Hepatocyte (in vitro differentiated cells): ENCODE data around the gene CTDNEP1. TPM values are rescaled to one million over a fixed set of nuclear protein-coding genes. Genes with fewer than 3 reads are reported as not detected.
A peak's percentile ranks its signal among the peaks of the same experiment; 100 is the strongest.

Source experiments
- DNase-seq: peaks from one replicate; pipeline ENCODE4 v3.0.0-alpha.2; 2016; ENCODE audit warnings: low spot score
- H2AFZ ChIP-seq: fragments of 200-600 bp; sonication (generic); 2 replicates; pipeline ENCODE4 v1.6.0; 2016; ENCODE audit warnings: antibody characterized with exemption, mild to moderate bottlenecking
- H3K27ac ChIP-seq: fragments of 200-600 bp; sonication (generic); 2 replicates; pipeline ENCODE4 v1.5.1; 2016; ENCODE audit warnings: mild to moderate bottlenecking
- H3K27me3 ChIP-seq: fragments of 200-600 bp; sonication (generic); 2 replicates; pipeline ENCODE4 v1.6.1; 2016
- H3K36me3 ChIP-seq: fragments of 200-600 bp; sonication (generic); replicated peaks from 2 replicates; pipeline ENCODE4 v1.5.1; 2016; ENCODE audit warnings: low read depth; ENCODE audit not compliant: insufficient read depth
- H3K4me1 ChIP-seq: fragments of 200-600 bp; sonication (generic); 2 replicates; pipeline ENCODE4 v1.5.1; 2016; ENCODE audit warnings: mild to moderate bottlenecking, moderate library complexity; ENCODE audit not compliant: insufficient read depth
- H3K4me2 ChIP-seq: fragments of 200-600 bp; sonication (generic); 2 replicates; pipeline ENCODE4 v1.6.0; 2016
- H3K4me3 ChIP-seq: fragments of 200-600 bp; sonication (generic); 2 replicates; pipeline ENCODE4 v1.5.1; 2016; ENCODE audit warnings: mild to moderate bottlenecking
- H3K79me2 ChIP-seq: fragments of 200-600 bp; sonication (generic); 2 replicates; pipeline ENCODE4 v1.6.0; 2017; ENCODE audit warnings: mild to moderate bottlenecking
- H3K9me2 ChIP-seq: fragments of 200-600 bp; sonication (generic); replicated peaks from 2 replicates; pipeline ENCODE4 v1.6.0; 2017; ENCODE audit warnings: mild to moderate bottlenecking; ENCODE audit not compliant: insufficient read depth
- H3K9me3 ChIP-seq: fragments of 200-600 bp; sonication (generic); 2 replicates; pipeline ENCODE4 v1.5.1; 2016; ENCODE audit warnings: low read depth, mild to moderate bottlenecking
- H4K20me1 ChIP-seq: fragments of 200-600 bp; sonication (generic); 2 replicates; pipeline ENCODE4 v1.6.0; 2016; ENCODE audit warnings: mild to moderate bottlenecking; ENCODE audit not compliant: insufficient read depth, poor library complexity, severe bottlenecking
- EZH2 ChIP-seq: fragments of 200-600 bp; sonication (generic); IDR thresholded peaks from 2 replicates; pipeline ENCODE4 v1.6.1; 2016; ENCODE audit warnings: antibody characterized with exemption, mild to moderate bottlenecking, borderline replicate concordance
- EZH2phosphoT487 ChIP-seq: fragments of 200-600 bp; sonication (generic); IDR thresholded peaks from one replicate; pipeline ENCODE4 v1.6.1; 2018; ENCODE audit warnings: antibody characterized with exemption, mild to moderate bottlenecking, low read depth, moderate library complexity; ENCODE audit not compliant: unreplicated experiment, severe bottlenecking
- WGBS: methylation state at CpG from one replicate; pipeline ENCODE4 v1.1.6; 2016; ENCODE audit warnings: low lambda C conversion rate; ENCODE audit errors: missing lambda C conversion rate; 5-methylcytosine and 5-hydroxymethylcytosine counted together
- polyA plus RNA-seq: library from polyadenylated mRNA; unstranded; fragments of >200 nt; fragmentation: Nextera tagmentation; extraction: Ambion mirVana; gene quantifications from 2 replicates; pipeline ENCODE4 v1.2.1, GENCODE V29; 2016
- total RNA-seq: library from RNA; depleted of rRNA; stranded (reverse); fragments of >200 nt; gene quantifications from 2 replicates; pipeline ENCODE4 v1.2.3, GENCODE V29; 2014
- TF ChIP-seq, protein P1 (sequence below): fragments of 200-600 bp; sonication (generic); IDR thresholded peaks from 2 replicates; pipeline ENCODE4 v1.5.1; 2016; ENCODE audit warnings: antibody characterized with exemption, mild to moderate bottlenecking; ENCODE audit not compliant: poor library complexity

Gene CTDNEP1
- total and polyA plus RNA-seq, 2 experiments from 2014 or later, result 44.6 to 86.9 TPM

GRCh38 chr17:7262192-7262934 lies 10.8 kb upstream of the CTDNEP1 start, which contains the start of gene CLDN7:
Gene CLDN7, minus strand, starts transcription at chr17:7262478. Its CDS starts 435 bp downstream, at chr17:7262043.
- Histone ChIP-seq H3K4me1 (peaks cover 34% of the 10 kb centered on the region), H3K79me2 (peaks cover 34% of the 10 kb centered on the region), H3K27ac (peak within 1 kb of the TSS; percentile 98), H3K27me3 (peaks cover 5% of the 10 kb centered on the region), H4K20me1 (no peaks in the 10 kb centered on the region), H2AFZ (peak within 1 kb of the TSS; percentile 67), H3K9me3 (no peaks in the 10 kb centered on the region), H3K9me2 (no peaks in the 10 kb centered on the region), H3K4me3 (peak within 1 kb of the TSS; percentile 87), H3K36me3 (no peaks in the 10 kb centered on the region), H3K4me2 (peak within 1 kb of the TSS; percentile 85)
- WGBS, result 3% methylated on average over 36 of the region's 64 CpGs
- TF ChIP-seq, protein P1, sequence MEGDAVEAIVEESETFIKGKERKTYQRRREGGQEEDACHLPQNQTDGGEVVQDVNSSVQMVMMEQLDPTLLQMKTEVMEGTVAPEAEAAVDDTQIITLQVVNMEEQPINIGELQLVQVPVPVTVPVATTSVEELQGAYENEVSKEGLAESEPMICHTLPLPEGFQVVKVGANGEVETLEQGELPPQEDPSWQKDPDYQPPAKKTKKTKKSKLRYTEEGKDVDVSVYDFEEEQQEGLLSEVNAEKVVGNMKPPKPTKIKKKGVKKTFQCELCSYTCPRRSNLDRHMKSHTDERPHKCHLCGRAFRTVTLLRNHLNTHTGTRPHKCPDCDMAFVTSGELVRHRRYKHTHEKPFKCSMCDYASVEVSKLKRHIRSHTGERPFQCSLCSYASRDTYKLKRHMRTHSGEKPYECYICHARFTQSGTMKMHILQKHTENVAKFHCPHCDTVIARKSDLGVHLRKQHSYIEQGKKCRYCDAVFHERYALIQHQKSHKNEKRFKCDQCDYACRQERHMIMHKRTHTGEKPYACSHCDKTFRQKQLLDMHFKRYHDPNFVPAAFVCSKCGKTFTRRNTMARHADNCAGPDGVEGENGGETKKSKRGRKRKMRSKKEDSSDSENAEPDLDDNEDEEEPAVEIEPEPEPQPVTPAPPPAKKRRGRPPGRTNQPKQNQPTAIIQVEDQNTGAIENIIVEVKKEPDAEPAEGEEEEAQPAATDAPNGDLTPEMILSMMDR, result peak; percentile 28
- TF ChIP-seq EZH2 (no peak), EZH2phosphoT487 (peak; percentile 23)
- peak; percentile 95 for DNase-seq

GRCh38 chr17:7261379-7262191 lies 10.1 kb upstream of the CTDNEP1 start:
- H3K79me2 ChIP-seq, result peaks cover 41% of the 10 kb centered on the region
- no peaks in the 10 kb centered on the region for H4K20me1 ChIP-seq
- peak; percentile 38 for DNase-seq
- 6% methylated on average over 45 of the region's 71 CpGs for WGBS
- no peaks in the 10 kb centered on the region for H3K9me2 ChIP-seq
- peak overlapping the region; percentile 94 for H3K27ac ChIP-seq
- H3K36me3 ChIP-seq, result no peaks in the 10 kb centered on the region
- H3K4me1 ChIP-seq, result peaks cover 34% of the 10 kb centered on the region
- peak overlapping the region; percentile 78 for H3K4me2 ChIP-seq
- TF ChIP-seq EZH2 (no peak), EZH2phosphoT487 (peak; percentile 30)
- H2AFZ ChIP-seq, result peak overlapping the region; percentile 61
- H3K9me3 ChIP-seq, result no peaks in the 10 kb centered on the region
- peak overlapping the region; percentile 87 for H3K4me3 ChIP-seq
- H3K27me3 ChIP-seq, result peaks cover 5% of the 10 kb centered on the region

DNA sequence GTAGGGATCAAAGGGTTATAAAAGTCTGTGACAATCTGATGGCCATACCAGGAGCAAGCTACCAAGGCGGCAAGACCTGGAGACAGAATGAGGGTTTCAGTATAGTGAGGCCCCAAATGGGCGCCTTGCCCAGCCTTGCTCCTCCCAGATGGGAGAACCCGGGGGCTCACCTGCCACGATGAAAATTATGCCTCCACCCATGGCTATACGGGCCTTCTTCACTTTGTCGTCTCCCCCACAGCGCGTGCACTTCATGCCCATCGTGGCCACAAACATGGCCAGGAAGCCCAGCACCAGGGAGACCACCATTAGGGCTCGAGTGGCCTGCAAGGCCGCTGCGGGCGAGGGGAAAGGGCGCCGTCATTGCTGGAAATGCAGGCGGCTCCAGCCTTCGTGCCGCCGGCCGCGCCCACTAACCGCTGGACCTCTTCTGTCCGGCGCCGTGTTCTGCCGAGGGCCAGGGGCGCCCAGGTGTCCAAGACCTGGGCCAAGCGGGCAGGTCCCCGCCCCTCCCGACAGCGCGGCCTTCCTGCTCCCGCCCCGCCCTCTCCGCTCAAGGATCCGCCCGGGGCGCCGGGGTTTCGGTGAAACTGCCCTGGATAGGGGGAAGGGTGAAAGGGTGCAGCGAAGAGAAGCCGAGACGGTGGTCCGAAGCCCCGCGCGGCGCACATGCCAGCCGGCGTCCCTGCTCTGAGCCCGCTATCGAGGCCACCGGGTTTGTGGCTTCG lies 9.3 kb upstream of the CTDNEP1 start:
- TF ChIP-seq EZH2, result no peak
- TF ChIP-seq, protein P1, result no peak
- TF ChIP-seq EZH2phosphoT487, result no peak
- Histone ChIP-seq H2AFZ (peak overlapping the region; percentile 61), H3K9me3 (no peaks in the 10 kb centered on the region), H3K79me2 (peaks cover 49% of the 10 kb centered on the region), H3K27ac (peak overlapping the region; percentile 94), H3K9me2 (no peaks in the 10 kb centered on the region), H3K4me3 (peak overlapping the region; percentile 87), H3K4me1 (peaks cover 34% of the 10 kb centered on the region), H4K20me1 (no peaks in the 10 kb centered on the region), H3K36me3 (no peaks in the 10 kb centered on the region), H3K4me2 (peak overlapping the region; percentile 78), H3K27me3 (peaks cover 5% of the 10 kb centered on the region)
- peak; percentile 83 for DNase-seq
- WGBS, result 7% methylated on average over 40 of the region's 54 CpGs
